ENCODE results near the gene KIR3DL3.
"Not testable (repeated sequence)": the region's sequence is repeated elsewhere in the genome, so short reads cannot be mapped to it uniquely, and the experiment has no call there.

KIR3DL3 gene

GRCh38 chr19:54724142-54724541 is at the start of gene KIR3DL3:
TSS of gene KIR3DL3 (plus strand) at chr19:54724442. CDS start at chr19:54724497, 55 bp downstream.
- no peak for DNase-seq (ENCODE audit: low read depth in 2 of 2, low spot score in 1 of 2)

- not testable (repeated sequence) for DNase-seq (ENCODE audit: low read depth in 2 of 2, low spot score in 1 of 2)
These were observed 47.9 kb upstream of the KIR3DL3 start for GRCh38 chr19:54676210-54676834.

- no peak for DNase-seq (ENCODE audit: low read depth in 2 of 2, low spot score in 1 of 2)
These were observed 47.0 kb upstream of the KIR3DL3 start for GRCh38 chr19:54677217-54677616.

GRCh38 chr19:54681596-54681995 is 42.6 kb upstream of the KIR3DL3 start:
- DNase-seq (ENCODE audit: low read depth in 2 of 2, low spot score in 1 of 2): not testable (repeated sequence)

- DNase-seq (ENCODE audit: low read depth in 2 of 2, low spot score in 1 of 2): no peak
These were observed 41.9 kb upstream of the KIR3DL3 start for GRCh38 chr19:54682306-54682856.

- no peak for DNase-seq (ENCODE audit: low read depth in 2 of 2, low spot score in 1 of 2)
These were observed 39.7 kb upstream of the KIR3DL3 start for GRCh38 chr19:54684527-54684926.

GRCh38 chr19:54691582-54692297 is 32.5 kb upstream of the KIR3DL3 start:
- DNase-seq (ENCODE audit: low read depth in 2 of 2, low spot score in 1 of 2): no peak

- no peak for DNase-seq (ENCODE audit: low read depth in 2 of 2, low spot score in 1 of 2)
These were observed 32.0 kb upstream of the KIR3DL3 start for GRCh38 chr19:54692298-54692615.

GRCh38 chr19:54694648-54695047 is 29.6 kb upstream of the KIR3DL3 start:
- no peak for DNase-seq (ENCODE audit: low read depth in 2 of 2, low spot score in 1 of 2)

- DNase-seq (ENCODE audit: low read depth in 2 of 2, low spot score in 1 of 2): no peak
These were observed 28.1 kb upstream of the KIR3DL3 start for GRCh38 chr19:54696117-54696548.

GRCh38 chr19:54696766-54697165 is 27.5 kb upstream of the KIR3DL3 start:
- no peak for DNase-seq (ENCODE audit: low read depth in 2 of 2, low spot score in 1 of 2)

- not testable (repeated sequence) for DNase-seq (ENCODE audit: low read depth in 2 of 2, low spot score in 1 of 2)
These were observed 26.5 kb upstream of the KIR3DL3 start for GRCh38 chr19:54697716-54698115.

GRCh38 chr19:54704928-54705327 is 19.3 kb upstream of the KIR3DL3 start:
- DNase-seq (ENCODE audit: low read depth in 2 of 2, low spot score in 1 of 2): no peak

- no peak for DNase-seq (ENCODE audit: low read depth in 2 of 2, low spot score in 1 of 2)
These were observed 16.3 kb upstream of the KIR3DL3 start for GRCh38 chr19:54707962-54708361.

- DNase-seq (ENCODE audit: low read depth in 2 of 2, low spot score in 1 of 2): no peak
These were observed 15.5 kb upstream of the KIR3DL3 start for GRCh38 chr19:54708781-54709180.

- DNase-seq (ENCODE audit: low read depth in 2 of 2, low spot score in 1 of 2): no peak
These were observed 14.9 kb upstream of the KIR3DL3 start for GRCh38 chr19:54709212-54709948.

GRCh38 chr19:54709956-54710355 is 14.3 kb upstream of the KIR3DL3 start:
- not testable (repeated sequence) for DNase-seq (ENCODE audit: low read depth in 2 of 2, low spot score in 1 of 2)

- DNase-seq (ENCODE audit: low read depth in 2 of 2, low spot score in 1 of 2): no peak
These were observed 402 bp downstream of the KIR3DL3 start for GRCh38 chr19:54724644-54725043.

- no peak for DNase-seq (ENCODE audit: low read depth in 2 of 2, low spot score in 1 of 2)
These were observed 1.1 kb downstream of the KIR3DL3 start for GRCh38 chr19:54725321-54725720.

- no peak for DNase-seq (ENCODE audit: low read depth in 2 of 2, low spot score in 1 of 2)
These were observed 3.3 kb downstream of the KIR3DL3 start for GRCh38 chr19:54727562-54727961.

GRCh38 chr19:54728167-54728566 is 3.9 kb downstream of the KIR3DL3 start:
- no peak for DNase-seq (ENCODE audit: low read depth in 2 of 2, low spot score in 1 of 2)
